ELF-1 (cell line): ENCODE results near the gene UBE2F.
"Not testable (repeated sequence)": the region's sequence is repeated elsewhere in the genome, so short reads cannot be mapped to it uniquely, and the experiment has no call there.

Experiments used
- DNase-seq: peaks from one replicate; pipeline ENCODE4 v3.0.0-alpha.2; 2016; ENCODE audit warnings: low read depth, low spot score

UBE2F gene

DNA sequence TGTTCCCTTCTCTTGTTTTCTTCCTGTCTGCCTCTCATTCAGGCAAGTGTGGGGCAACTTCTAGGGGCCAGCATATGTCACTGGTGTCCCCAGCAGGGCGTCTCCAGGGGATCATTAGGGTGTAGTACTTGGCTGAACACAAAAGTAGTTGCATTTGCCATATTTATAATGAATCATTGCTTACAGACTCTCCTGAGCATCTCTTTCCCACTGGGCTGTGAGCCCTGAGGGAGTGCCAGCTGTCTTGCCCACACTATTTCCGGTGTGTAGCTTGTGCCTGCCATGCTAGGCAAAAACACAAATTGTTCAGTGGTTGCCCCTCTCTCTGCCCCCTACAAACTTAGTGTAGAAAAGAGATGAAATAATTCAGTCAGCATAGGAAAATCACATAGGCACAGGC lies 53.1 kb downstream of the UBE2F start:
- DNase-seq, result no peak

- DNase-seq, result no peak
Measured at GRCh38 chr2:238020816-238021215, 54.0 kb downstream of the UBE2F start.

DNA sequence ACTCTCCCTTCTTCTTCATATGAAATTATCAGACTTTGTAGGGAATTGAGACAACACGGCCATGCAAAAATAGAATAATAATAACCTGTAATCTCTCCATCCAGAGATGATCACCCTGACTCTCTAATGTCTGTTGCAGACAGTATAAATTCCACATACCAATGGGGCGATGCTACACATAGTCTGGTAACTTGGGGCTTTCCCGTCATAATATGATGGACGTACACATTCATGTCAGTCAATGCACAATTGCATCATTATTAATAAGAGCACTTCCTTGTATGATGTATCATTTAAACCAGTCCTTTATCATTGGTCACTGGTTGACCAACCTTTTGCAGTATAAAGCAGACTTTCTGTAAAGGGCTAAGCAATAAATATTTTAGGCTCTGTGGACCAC lies 54.5 kb downstream of the UBE2F start:
- DNase-seq, result no peak

- no peak for DNase-seq
Measured at GRCh38 chr2:238022594-238023157, 55.9 kb downstream of the UBE2F start.

DNA sequence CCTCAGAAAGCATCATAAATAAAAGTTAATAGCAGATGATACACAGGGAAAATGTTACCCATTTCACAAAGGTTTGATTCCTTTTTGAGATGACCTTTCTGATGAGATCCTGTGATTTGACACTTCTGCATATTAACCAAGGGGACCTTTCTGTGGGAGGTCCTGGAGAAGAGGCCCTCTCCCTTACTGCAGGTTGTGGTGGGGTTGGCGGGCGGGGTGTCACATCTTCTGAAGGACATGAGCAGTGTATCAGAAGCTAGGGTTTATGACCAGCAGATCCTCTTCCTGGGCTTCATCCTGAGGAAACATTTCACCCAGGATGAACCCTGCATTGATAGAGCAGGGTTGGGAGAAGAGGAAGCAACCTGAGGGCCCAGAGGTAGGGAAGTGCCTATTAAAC lies 56.8 kb downstream of the UBE2F start:
- DNase-seq, result no peak

DNA sequence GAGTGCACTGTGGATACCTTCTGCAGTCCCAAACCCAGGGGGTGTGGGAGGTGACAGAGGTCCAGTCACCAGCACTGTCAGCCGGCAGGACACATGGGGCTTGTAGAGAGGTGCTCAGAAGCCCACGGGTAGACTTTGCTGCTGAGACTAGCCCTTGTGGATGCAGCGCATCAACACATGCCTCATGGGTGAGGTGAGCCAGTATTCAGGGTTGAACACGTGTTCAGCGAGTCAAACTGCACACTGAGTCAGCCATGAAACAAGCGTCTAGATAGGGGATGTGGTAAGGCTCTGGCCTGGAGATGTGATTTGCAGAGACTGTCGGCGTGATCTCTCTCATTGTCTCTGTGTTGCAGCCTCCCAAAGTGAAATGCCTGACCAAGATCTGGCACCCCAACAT lies 58.2 kb downstream of the UBE2F start:
- DNase-seq, result no peak

DNA sequence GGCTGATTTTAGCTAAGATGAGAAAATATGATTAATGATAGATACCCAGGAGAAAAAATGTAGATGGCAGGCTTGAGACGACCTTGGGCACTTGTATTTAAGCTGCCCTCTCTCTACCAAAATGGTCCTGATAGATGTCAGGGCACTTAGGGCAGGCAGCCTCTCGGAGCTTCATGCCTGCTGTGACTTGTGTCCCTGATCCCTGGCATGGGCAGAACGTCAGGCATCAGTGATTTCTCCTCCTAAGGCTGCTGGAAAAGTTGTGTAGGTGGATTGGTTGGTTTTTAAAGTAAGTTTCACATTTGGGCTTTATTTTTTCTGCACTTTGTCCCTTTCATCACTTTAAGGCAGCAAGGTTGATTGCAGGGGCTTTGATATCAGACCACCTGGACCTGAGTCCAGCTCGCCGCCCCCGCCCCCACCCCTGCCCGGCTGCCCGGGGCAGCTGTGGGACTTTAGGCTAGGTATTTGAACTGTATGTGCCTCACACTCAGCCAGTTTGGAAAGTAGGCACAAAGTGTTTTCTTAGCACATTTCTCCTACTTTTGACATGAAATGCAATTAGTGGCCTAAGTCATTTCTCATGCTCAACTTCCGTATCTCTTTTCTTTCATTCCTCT lies 59.0 kb downstream of the UBE2F start:
- DNase-seq, result no peak

- no peak for DNase-seq
Measured at GRCh38 chr2:238027058-238027457, 60.2 kb downstream of the UBE2F start.

- DNase-seq, result no peak
Measured at GRCh38 chr2:238027591-238028415, 61.0 kb downstream of the UBE2F start.

DNA sequence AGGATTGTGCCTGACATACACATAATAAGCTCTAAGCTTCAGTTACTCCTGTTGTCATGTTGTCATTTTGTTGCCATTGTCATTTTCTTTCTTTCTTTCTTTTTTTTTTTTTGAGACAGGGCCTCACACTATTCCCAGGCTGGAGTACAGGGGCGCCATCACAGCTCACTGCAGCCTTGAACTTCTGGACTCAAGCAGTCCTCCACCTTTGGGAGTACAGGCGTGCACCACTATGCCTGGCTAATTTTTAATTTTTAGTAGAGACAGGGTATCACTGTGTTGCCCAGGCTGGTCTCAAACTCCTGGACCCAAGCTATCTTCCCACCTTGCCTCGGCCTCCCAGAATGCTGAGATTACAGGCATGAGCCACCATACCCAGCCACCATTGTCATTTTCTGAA lies 63.0 kb downstream of the UBE2F start:
- DNase-seq, result no peak

GRCh38 chr2:238030422-238031155 lies 63.8 kb downstream of the UBE2F start:
- DNase-seq, result no peak

- no peak for DNase-seq
Measured at GRCh38 chr2:238031751-238032150, 64.9 kb downstream of the UBE2F start.

DNA sequence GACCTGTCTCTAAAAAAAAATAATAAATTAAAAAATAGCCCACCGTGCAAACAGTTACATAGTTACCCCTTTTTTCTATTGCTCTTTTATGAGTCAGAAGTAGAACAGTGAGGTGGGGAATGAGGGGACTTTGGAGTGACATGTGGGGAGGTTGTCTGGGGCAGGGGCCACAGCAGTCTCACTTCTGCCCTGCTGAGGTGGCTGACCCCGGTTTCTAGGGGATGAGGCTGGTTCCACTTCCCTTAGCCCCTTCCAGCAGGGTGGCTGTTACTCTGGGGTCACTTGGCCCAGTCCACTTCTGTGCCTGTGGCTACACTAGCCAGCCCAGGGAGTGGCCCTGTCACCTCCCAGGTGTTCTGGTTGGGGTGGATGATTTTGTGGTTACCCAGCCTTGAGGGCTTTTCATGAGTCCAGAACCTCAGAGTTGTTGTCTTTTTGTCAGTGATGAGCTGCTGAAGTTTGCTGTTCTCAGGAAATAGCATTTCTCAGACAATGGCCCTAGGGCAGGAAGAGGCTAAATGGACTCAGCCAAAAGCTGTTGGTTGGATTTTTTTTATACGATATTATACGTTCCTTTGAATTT lies 66.0 kb downstream of the UBE2F start:
- no peak for DNase-seq

- not testable (repeated sequence) for DNase-seq
Measured at GRCh38 chr2:238033991-238034390, 67.2 kb downstream of the UBE2F start.

DNA sequence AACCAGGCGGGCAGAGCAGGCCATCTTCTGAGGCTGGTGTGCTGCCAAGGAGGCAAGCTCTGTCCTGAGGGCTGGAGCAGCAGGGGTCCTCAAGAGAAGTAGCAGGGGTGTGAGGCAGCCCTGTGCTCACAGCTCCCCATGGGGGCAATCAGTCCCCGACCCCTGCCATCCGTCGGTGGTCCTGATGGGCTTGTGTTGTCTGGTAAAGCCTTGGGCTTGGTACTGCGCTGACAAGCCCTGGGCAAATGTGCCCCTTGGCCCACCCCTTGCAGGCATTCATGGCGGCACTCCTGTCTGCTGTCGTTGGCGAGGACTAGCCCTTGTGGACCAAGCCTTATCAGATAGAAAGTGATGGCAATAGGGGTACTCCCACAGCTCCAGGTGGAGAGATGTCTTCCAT lies 71.4 kb downstream of the UBE2F start:
- DNase-seq, result no peak

GRCh38 chr2:238039151-238039550 lies 72.3 kb downstream of the UBE2F start:
- no peak for DNase-seq

GRCh38 chr2:238039985-238040384 lies 73.2 kb downstream of the UBE2F start:
- no peak for DNase-seq

DNA sequence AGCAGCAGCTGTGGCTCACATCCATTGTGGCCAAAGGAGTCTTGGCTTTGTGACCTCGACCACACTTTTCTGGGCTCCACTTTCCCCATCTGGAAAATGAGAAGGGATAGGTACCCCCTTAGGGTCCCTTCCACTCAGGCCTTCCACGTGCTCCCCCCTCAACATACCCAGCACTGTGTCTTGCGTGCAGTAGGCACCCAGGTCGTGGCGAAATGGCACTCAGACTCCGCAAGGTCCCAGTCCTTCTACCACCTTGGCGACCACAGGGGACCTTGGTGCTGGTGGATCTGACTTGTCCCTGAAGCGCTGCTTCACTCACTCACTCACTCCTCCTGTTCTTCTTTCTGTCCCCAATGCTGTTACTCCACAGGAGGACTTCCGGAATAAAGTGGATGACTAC lies 74.1 kb downstream of the UBE2F start:
- no peak for DNase-seq

GRCh38 chr2:238042090-238042489 lies 75.3 kb downstream of the UBE2F start:
- no peak for DNase-seq

DNA sequence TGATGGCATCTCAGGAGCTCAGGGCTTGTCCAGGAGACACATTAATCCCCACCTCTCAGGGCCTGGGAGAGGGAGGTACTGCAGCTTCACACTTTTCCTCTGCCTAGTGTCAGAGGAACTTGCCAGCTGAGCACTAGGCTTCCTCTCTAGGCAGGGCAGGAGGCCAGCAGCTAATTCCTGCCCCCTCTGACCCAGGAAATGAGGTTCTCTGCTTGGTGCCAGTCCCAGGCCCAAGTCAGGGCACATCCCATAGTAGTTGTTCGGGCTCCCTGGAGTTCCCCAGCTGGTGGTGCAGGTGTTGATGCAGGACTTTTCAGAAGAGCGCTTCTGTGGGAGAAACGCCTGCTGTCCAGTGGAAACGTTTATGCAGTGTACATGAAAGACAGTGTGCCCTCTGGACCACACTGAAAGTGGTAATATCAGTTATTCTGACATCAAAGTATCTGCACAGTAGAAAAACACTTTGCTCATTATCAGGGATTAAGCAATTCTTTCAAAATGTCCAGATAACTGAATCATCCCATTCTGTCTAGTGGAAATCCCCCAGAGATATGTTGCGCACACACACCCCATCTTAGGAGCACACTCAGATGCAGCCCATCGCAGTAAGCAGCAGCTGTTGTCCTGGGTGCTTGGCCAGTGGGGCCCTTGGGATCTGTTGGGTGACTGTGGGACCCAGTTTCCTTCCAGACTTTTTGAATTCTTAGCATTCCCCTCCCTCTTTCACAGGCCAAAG lies 76.2 kb downstream of the UBE2F start:
- no peak for DNase-seq

- no peak for DNase-seq
Measured at GRCh38 chr2:238043851-238044250, 77.0 kb downstream of the UBE2F start.
